ENCODE measurements around the gene SEMA5A.
"Not testable (repeated sequence)": the region's sequence is repeated elsewhere in the genome, so short reads cannot be mapped to it uniquely, and the experiment has no call there.

Gene SEMA5A

DNA sequence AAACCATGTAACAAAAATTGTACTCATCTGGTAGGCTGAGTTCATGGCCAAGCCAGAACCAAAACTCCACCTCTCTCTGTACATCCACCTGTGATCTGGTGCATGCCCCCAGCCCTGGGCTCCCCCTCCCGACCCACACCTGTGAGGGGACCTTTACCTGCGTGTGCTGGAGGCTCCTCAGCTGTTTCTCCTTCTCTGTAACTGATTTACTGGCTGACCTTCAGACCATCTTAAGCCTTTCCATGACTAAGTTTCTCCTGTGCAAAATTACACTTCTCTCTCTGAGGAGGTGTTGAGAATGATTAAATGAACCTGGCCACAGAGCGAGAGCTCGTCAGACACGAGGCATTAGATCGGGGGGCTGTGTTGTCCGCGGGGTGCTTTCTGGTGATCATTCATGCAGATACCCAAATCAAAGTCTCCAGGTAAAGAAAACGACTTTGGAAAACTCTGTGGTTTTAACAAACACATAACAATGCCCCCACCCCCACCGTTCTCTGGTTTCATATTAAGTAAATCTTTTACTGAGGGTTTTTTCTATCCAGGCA lies 136.4 kb downstream of the SEMA5A start:
- Histone ChIP-seq H3K36me3 (ENCODE audit: control insufficient read depth, insufficient read depth, low read length) (no peaks in the 10 kb centered on the region), H3K4me1 (no peaks in the 10 kb centered on the region), H2AFZ (no peak overlapping the region), H3K4me3 (ENCODE audit: low read depth, low read length) (no peak overlapping the region), H3K27ac (no peak overlapping the region), H3K9me3 (ENCODE audit: control insufficient read depth, low read length) (no peaks in the 10 kb centered on the region), H3K79me2 (no peaks in the 10 kb centered on the region), H3K27me3 (ENCODE audit: control insufficient read depth, insufficient read depth, low read length) (no peaks in the 10 kb centered on the region), H3K9ac (no peak overlapping the region), H3K4me2 (ENCODE audit: low read length) (no peak overlapping the region)
- TF ChIP-seq, protein P1, sequence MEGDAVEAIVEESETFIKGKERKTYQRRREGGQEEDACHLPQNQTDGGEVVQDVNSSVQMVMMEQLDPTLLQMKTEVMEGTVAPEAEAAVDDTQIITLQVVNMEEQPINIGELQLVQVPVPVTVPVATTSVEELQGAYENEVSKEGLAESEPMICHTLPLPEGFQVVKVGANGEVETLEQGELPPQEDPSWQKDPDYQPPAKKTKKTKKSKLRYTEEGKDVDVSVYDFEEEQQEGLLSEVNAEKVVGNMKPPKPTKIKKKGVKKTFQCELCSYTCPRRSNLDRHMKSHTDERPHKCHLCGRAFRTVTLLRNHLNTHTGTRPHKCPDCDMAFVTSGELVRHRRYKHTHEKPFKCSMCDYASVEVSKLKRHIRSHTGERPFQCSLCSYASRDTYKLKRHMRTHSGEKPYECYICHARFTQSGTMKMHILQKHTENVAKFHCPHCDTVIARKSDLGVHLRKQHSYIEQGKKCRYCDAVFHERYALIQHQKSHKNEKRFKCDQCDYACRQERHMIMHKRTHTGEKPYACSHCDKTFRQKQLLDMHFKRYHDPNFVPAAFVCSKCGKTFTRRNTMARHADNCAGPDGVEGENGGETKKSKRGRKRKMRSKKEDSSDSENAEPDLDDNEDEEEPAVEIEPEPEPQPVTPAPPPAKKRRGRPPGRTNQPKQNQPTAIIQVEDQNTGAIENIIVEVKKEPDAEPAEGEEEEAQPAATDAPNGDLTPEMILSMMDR (IDR thresholded peaks at IDR 0.05) = no peak

DNA sequence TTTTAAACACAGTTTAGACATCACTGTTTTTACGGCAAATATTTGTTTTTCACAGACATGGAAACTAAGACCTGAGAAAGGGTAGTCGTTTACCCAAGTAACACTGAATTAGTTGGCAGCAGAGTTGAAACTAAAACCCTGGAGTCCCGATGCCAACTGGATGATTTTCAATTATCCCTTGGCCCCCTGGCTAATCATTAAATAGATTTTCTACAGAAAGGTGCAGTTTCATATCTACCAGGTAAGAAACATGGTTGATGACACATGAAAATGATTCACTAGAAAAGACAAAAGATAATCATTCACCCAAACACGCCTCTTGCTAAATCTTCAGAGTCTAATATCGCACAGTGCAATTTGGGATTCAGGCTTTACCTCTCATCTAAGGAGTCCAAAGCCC lies 136.9 kb downstream of the SEMA5A start:
- no peaks in the 10 kb centered on the region for H3K79me2 ChIP-seq
- no peaks in the 10 kb centered on the region for H3K9me3 ChIP-seq (ENCODE audit: control insufficient read depth, low read length)
- no peak overlapping the region for H3K9ac ChIP-seq
- H3K4me2 ChIP-seq (ENCODE audit: low read length) = no peak overlapping the region
- H3K4me1 ChIP-seq = no peaks in the 10 kb centered on the region
- H3K4me3 ChIP-seq (ENCODE audit: low read depth, low read length) = no peak overlapping the region
- H3K27ac ChIP-seq = no peak overlapping the region
- no peak overlapping the region for H2AFZ ChIP-seq
- H3K36me3 ChIP-seq (ENCODE audit: control insufficient read depth, insufficient read depth, low read length) = no peaks in the 10 kb centered on the region
- TF ChIP-seq, protein P1 (IDR thresholded peaks at IDR 0.05) = no peak
- no peaks in the 10 kb centered on the region for H3K27me3 ChIP-seq (ENCODE audit: control insufficient read depth, insufficient read depth, low read length)

DNA sequence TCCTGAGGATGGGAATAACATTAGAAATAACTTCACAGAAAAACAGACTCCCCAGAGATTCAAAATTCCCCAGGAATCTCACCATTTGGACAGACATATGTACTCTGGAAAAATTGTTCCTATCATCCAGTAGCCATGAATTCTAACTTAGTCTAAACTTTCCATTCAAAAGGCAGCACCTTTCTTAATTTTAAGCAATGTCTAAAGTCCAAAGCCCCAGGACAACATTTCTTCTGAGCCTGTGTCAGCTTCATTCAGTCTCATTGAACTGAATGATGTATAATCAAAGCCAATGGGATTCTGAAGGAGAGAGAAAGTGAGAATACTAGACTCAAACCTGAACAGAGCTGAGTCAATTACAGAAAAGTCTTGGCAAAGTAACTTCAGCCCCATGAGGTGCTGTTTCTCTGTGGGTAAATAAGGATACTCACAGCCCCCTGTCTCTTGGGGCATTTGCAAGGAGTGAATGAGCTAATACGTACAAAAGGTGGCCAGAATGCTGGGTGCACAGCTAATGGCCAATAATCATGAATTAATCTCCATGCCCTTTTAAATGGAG lies 140.6 kb downstream of the SEMA5A start:
- no peaks in the 10 kb centered on the region for H3K4me1 ChIP-seq
- H2AFZ ChIP-seq = no peak overlapping the region
- no peaks in the 10 kb centered on the region for H3K9me3 ChIP-seq (ENCODE audit: control insufficient read depth, low read length)
- no peaks in the 10 kb centered on the region for H3K27me3 ChIP-seq (ENCODE audit: control insufficient read depth, insufficient read depth, low read length)
- no peak overlapping the region for H3K9ac ChIP-seq
- H3K4me3 ChIP-seq (ENCODE audit: low read depth, low read length) = no peak overlapping the region
- H3K4me2 ChIP-seq (ENCODE audit: low read length) = no peak overlapping the region
- TF ChIP-seq, protein P1 (IDR thresholded peaks at IDR 0.05) = no peak
- H3K27ac ChIP-seq = no peak overlapping the region
- H3K79me2 ChIP-seq = no peaks in the 10 kb centered on the region
- H3K36me3 ChIP-seq (ENCODE audit: control insufficient read depth, insufficient read depth, low read length) = no peaks in the 10 kb centered on the region

DNA sequence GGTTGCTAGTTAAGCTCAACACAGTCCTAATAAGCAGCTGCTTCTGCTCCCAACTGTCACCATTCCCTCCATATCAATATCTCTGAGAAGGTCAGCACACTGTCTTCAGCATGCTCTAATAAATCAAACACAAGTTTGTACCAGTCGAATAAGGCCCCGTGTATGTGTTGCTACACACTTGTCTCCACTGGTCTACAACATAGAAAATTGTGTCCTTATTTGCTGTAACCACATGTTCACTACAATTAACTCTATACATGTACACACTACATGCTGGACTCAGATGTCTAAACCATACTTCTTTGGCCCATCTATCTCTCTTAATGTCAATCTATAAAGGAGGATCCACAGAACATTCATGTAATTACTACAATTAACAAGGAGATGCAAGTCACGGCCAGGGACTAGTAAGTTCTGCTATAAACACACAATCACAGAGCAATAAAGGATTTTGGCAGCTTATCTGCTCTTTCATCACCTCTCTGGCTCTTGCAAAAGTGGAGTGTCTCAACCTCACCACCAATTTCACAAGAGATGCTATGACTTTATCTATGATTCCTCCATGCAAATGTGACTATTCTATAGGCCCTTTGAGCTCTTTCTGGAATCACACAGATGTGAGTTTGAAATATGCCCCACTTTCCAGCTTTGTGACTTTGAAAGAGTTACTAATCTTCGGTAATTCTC lies 143.9 kb downstream of the SEMA5A start:
- Histone ChIP-seq H3K36me3 (ENCODE audit: control insufficient read depth, insufficient read depth, low read length) (no peaks in the 10 kb centered on the region), H3K4me1 (no peaks in the 10 kb centered on the region)
- TF ChIP-seq, protein P1 (IDR thresholded peaks at IDR 0.05) = no peak

DNA sequence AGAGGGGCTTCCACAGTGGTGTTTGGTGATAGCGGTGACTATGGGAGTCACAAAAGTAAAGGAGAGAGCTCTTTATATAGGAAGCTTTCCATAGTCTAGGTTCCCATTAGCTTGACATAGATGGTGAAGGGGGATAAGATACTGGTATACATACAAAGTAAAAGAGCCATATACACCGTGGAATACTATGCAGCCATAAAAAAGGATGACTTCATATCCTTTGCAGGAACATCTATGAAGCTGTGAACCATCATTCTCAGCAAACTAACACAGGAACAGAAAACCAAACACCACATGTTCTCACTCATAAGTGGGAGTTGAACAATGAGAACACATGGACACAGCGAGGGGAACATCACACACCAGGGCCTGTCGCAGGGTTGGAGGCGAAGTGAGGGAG lies 146.1 kb downstream of the SEMA5A start:
- not testable (repeated sequence) for H3K36me3 ChIP-seq (ENCODE audit: control insufficient read depth, insufficient read depth, low read length); H3K4me3 ChIP-seq (ENCODE audit: low read depth, low read length); H3K9ac ChIP-seq; H3K27me3 ChIP-seq (ENCODE audit: control insufficient read depth, insufficient read depth, low read length); H2AFZ ChIP-seq; H3K79me2 ChIP-seq; H3K4me2 ChIP-seq (ENCODE audit: low read length); H3K4me1 ChIP-seq; H3K27ac ChIP-seq; H3K9me3 ChIP-seq (ENCODE audit: control insufficient read depth, low read length)

More for the DNA sequence above, 143.9 kb downstream of the SEMA5A start:
- H2AFZ ChIP-seq = no peak overlapping the region
- no peaks in the 10 kb centered on the region for H3K9me3 ChIP-seq (ENCODE audit: control insufficient read depth, low read length)
- H3K79me2 ChIP-seq = no peaks in the 10 kb centered on the region
- no peaks in the 10 kb centered on the region for H3K27me3 ChIP-seq (ENCODE audit: control insufficient read depth, insufficient read depth, low read length)
- no peak overlapping the region for H3K4me3 ChIP-seq (ENCODE audit: low read depth, low read length)
- no peak overlapping the region for H3K4me2 ChIP-seq (ENCODE audit: low read length)
- no peak overlapping the region for H3K9ac ChIP-seq
- H3K27ac ChIP-seq = no peak overlapping the region
